NCI-H82 (cell line): ENCODE results near the gene FFAR1.

ENCODE experiments used
- DNase-seq: peaks from one replicate; lab custom pipeline; 2025; lab: John Stamatoyannopoulos, UW

FFAR1 gene

DNA sequence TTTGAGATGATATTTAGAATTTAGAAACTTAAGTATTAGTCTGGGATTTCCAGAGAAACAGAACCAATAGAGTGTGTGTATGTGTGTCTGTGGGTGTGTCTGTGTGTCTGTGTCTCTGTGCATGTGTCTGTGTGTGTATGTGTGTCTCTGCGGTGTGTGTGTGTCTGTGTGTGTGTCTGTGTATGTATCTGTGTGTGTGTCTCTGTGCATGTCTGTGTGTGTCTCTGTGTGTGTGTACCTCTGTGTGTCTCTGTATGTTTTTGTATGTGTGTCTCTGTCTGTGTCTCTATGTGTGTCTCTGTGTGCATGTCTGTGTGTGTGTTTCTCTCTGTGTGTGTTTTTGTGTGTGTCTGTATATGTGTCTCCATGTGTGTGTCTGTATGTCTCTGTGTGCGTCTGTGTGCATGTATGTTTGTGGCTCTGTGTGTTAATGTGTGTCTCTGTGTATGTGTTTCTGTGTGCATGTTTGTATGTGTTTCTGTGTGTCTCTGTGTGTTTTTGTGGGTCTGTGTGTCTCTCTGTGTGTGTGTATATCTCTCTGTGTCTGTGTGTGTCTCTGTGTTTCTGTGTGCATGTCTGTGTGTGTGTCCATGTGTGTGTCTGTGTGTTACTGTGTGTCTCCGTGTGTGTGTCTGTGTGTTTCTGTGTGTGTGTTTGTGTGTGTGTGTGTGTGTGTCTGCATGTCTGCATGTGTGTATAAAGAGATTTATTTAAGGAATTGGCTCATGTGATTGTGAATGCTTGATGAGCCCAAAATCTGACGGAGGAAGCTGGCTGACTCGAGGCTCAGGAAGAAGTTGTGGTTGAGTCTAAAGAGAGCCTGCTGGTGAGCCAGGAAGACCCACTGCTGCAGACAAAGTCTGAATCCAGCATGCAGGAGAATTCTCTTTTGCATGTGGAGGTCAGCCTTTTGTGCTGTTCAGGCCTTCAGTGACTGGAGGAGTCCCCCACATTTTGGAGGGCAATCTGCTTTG lies 45.3 kb downstream of the FFAR1 start:
- DNase-seq = no peak

GRCh38 chr19:35395382-35396199 lies 47.9 kb downstream of the FFAR1 start:
- peak; percentile 54 for DNase-seq

DNA sequence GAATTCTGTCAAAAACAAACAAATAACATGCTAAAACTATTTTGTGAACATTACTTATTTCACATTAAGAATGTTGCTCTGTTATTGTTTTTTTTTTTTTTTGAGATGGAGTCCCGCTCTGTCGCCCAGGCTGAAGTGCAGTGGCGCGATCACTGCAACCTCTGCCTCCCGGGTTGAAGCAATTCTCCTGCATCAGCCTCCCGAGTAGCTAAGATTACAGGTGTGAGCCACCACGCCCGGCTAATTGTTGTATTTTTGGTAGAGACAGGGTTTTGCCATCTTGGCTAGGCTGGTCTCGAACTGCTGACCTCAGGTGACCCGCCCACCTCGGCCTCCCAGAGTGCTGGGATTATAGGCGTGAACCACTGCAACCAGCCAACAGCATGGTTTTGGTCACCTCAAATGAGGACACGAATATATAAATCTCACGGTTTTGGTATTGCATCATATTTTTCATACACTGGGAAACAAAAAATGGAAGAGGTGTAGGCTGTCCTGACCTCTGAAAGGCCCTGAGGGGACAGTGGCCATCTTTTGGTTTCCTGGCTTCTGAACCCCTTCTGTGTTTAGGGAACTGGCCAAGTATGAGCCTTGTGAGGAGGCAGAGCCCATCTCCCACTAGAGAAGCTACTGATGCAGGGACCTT lies 48.7 kb downstream of the FFAR1 start:
- DNase-seq = no peak

- DNase-seq = no peak
Measured at GRCh38 chr19:35397064-35397463, 49.4 kb downstream of the FFAR1 start.
